Stimulated activated CD4-positive, alpha-beta T cell treated with anti-CD3 and anti-CD28 coated beads, TNF-alpha, amount 100 ng/mL, for 1 hour (primary cell): ENCODE data around the gene GPC4.
"Not testable (repeated sequence)": the region's sequence is repeated elsewhere in the genome, so short reads cannot be mapped to it uniquely, and the experiment has no call there.

Source experiments
- DNase-seq, 3 donors: peaks; one replicate each; pipeline ENCODE4 v3.0.0-alpha.2; 2020; ENCODE audit warnings: low read depth in 3 of 3, low spot score in 1 of 3

GPC4 gene

DNA sequence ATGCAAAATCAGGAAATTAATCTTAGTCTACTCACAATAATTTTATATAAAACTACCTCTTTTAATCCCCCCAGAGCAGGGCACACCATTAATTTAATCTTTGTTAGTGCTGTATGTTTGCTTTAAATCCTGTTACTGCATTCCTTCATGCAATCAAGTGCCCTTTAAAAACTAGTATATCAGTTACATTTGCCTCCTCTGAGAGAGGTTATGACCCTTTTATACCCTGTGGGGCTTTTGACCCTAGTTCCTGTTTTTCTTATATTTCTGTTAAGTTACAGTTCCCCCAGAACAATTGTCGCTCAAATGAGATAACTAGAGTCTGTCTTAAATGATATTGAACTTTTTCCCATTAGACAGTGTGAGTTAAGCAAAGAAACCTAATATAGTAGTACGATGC, 46.2 kb downstream of the GPC4 start:
- no peak for DNase-seq

- DNase-seq: no peak
Measured at GRCh38 chrX:133366735-133367134, 48.6 kb downstream of the GPC4 start.

DNA sequence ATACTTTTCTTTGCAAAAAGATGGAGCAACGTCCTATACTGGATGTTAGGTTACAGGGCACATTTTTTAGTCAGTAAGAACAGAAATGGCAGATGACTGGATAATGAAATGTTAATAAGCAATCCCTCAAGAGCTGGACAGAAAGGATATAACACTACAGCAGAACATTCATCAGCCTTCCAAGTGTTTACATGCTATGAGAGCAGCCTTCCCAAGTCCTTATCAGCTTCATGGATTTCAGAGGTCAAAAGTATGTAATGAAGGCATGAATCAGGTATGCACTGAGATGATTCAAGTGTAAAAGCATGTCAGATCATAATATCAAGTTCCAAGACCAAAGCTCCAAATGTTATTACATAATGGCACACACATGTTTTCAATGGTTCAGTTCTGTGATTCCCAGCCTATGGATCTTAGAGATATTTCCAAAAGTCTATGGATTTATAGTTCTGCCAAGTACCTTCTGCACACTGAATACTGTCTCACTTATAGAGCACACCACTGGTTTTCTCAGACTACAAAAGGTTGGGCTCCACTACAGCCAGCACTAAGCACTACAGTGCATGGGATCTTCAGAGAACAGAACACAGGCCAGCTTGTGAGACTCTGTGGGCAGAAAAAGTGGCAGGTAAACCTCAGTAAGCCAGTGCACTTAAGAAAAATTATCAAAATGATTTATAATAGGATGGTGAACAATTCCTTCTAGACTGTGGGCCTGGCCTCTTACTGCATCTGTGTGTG, 49.2 kb downstream of the GPC4 start:
- no peak for DNase-seq

GRCh38 chrX:133364865-133365264, 50.4 kb downstream of the GPC4 start:
- no peak for DNase-seq

DNA sequence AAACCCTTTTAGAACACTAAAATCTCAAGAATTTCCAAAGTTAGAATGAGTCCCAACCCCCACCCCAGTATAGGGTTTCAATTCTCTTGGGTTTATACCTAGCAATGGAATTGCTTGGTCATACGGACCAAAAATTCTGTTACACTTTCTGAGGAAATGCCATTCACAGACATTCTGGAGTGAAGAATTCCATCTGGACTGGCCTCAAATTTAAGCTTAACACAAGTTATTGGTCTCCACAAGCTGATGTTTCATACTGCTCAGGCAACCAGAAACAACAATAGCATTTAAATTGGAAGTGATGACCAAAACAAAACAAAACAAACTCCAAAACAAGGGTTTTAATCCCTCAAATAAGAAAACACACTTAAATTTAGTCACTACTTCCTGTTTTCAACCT, 51.1 kb downstream of the GPC4 start:
- DNase-seq: no peak

DNA sequence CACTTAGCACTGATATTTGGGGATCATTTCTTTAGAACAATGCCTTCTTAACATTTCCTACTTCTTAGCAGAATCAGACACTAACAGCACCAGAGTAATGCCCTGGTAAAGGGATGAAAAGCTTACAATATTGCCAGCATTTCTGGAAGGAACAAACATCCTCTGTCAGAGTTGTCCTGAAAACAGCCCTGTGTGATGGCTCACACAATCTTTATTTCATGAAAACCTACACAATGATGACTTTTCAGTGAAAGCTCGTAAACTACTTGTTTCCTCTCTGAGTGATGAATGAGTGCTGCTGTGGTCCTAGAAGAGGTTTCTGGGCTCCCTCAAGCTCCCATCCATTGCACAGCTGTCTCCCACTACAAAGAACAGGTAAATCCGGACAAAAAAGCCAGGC, 52.8 kb downstream of the GPC4 start:
- no peak for DNase-seq

- no peak for DNase-seq
Measured at GRCh38 chrX:133359466-133359865, 55.8 kb downstream of the GPC4 start.

- DNase-seq: no peak
Measured at GRCh38 chrX:133353233-133353632, 62.1 kb downstream of the GPC4 start.

- no peak for DNase-seq
Measured at GRCh38 chrX:133350751-133351150, 64.5 kb downstream of the GPC4 start.

DNA sequence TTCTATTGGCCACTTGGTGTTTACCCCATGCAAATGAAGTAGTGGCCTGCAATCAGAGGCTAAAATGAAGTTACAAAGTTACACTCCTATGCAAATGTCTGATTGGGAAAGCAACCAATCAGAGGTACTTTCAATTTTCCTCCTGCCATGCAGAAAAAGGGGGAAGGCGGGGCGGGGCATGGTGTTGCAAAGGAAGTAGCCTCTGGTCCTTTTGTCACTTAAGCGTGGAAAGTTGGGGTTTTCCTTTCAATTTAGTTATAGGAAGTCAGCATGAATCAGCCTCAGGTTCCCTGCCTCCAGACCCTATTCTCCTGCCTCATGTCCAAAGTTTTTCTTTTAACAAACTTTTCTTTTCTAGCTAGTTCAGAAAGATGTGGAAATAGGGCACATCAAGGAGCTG, 69.3 kb downstream of the GPC4 start:
- no peak for DNase-seq

DNA sequence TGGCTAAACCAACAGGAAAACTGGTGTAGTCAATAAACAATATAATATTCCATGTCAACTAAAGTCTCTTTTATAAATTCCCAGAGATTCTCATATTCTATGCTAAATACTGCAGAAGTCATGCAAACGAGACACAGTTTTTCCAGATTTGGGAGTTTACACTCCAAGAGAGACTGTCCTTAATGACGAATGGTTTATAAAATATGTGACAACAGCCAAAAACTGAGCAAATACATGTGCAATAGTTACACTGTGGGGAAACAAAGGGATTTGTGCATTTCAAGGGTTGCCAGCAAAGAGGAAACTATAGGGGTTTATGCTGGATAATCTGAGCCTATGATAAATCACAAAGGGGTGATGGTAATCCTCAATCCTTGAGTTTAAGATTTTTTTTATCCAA, 75.7 kb downstream of the GPC4 start:
- no peak for DNase-seq

GRCh38 chrX:133337250-133337649, 78.0 kb downstream of the GPC4 start:
- no peak for DNase-seq

GRCh38 chrX:133335027-133335426, 80.3 kb downstream of the GPC4 start:
- DNase-seq: no peak

DNA sequence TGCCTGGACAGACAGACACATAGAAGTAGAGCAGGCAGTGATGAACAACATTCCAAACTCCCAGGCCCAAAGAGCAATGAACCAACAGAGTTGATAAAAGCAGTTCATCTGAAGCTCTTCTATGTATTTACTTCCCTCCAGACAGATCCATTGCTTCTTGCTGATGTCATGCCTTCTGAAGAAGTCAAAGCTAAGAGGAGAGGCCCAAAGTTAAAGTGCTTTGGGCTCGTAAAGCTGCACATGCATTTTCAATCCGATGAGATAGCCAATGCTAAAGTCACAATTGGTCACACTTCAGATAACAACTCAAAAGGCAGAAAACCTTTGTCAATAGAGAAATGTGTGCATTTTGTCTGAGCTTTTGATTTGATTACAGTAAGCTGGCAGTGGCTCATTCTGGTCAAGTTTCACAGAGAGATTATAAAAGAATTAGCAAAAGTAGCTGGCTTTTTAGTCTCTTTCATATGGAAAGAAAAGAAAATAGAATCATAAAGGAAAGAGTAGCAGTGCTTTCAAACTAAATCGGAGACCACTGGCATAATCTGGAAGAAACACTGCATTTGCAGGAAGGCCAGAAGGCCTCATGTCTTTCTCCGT, 82.0 kb downstream of the GPC4 start:
- DNase-seq: no peak

DNA sequence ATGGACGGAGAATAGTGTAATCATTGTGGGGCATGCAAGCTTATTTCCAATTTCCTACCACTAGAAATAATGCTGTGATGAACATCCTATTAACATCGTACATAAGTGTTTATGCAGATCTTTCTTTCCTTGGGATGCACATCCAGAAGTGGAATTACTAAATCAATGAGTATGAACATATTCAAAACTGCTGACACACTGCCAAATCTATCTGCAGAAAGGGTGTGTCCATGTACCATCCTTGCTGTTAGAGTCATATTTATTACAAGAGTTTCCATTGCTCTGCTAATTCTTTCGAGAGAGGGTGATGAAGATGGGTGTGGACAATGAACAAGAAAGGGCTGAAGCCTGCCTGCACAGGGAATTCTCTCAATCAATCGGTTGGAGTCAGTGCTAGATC, 82.6 kb downstream of the GPC4 start:
- no peak for DNase-seq

- DNase-seq: no peak
Measured at GRCh38 chrX:133330956-133331355, 84.3 kb downstream of the GPC4 start.

DNA sequence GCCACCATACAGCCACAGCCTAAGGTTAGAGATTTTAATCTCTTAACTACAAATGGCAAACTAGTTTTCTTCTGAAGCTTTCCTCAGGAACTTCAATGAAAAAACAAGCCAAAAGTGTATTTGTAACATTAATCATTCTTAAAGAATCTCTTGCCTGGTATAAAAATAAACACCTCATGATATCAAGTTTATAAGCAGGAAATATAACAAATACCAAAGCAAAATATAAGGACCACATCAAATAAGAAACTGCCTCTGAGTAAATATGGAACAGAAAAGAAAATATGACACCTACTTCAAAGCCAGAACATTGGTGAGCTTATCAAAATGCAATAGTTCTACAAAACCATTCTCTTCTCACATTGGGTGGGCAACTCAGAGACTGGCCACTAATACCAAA, 89.9 kb downstream of the GPC4 start:
- DNase-seq: no peak

- DNase-seq: no peak
Measured at GRCh38 chrX:133323431-133323830, 91.9 kb downstream of the GPC4 start.

- DNase-seq: not testable (repeated sequence)
Measured at GRCh38 chrX:133322269-133322668, 93.0 kb downstream of the GPC4 start.

- no peak for DNase-seq
Measured at GRCh38 chrX:133321451-133321850, 93.8 kb downstream of the GPC4 start.

DNA sequence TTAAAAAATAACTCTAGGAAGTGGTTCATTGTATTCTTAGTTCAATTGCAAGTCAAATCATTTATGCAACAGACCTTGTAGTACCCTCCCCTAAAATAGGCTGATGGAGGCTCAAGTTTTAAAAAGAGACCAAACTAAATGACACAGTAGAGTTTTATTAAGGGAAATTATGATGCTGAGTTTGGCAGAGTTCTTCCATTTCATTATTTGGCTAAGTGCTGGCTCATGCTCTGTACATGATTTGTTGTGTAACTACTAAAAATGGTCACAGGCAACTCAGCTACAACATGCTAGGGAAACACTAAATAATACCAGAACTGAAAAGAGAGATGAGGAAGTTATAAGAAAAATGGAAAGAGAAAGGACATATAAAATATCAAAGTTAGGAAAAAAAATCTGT, 101.0 kb downstream of the GPC4 start:
- no peak for DNase-seq

GRCh38 chrX:133308499-133308897, 106.8 kb downstream of the GPC4 start:
- no peak for DNase-seq
